Kidney (tissue), 14 donors: ENCODE data around the gene LURAP1L. TPM values are rescaled to one million over a fixed set of nuclear protein-coding genes. Genes with fewer than 3 reads are reported as not detected.

ENCODE experiments used
- DNase-seq, 5 donors: peaks; one replicate each; pipeline ENCODE4 v3.0.0-alpha.2; 2013 to 2020
- FAIRE-seq: peaks from 2 replicates; lab custom pipeline; 2012; peaks lifted over from hg19 to GRCh38; lab: Jason Lieb, UNC
- H3K27ac ChIP-seq, 2 donors: one replicate each; pipeline ENCODE4 v1.7.0; 2013; ENCODE audit warnings: low read depth in 2 of 2, low read length in 2 of 2, inconsistent platforms in 1 of 2
- H3K27me3 ChIP-seq: one replicate; pipeline ENCODE4 v1.7.1; 2013; ENCODE audit warnings: low read length, inconsistent platforms; ENCODE audit not compliant: control insufficient read depth, insufficient read depth
- H3K36me3 ChIP-seq, 3 donors: one replicate each; pipeline versions ENCODE4 v1.7.0 to v1.7.1; 2013; ENCODE audit warnings: low read length in 3 of 3, control low read depth in 1 of 3, inconsistent platforms in 1 of 3; ENCODE audit not compliant: insufficient read depth in 3 of 3, control insufficient read depth in 2 of 3
- H3K4me1 ChIP-seq, 3 donors: one replicate each; pipeline versions ENCODE4 v1.7.0 to v1.7.1; 2013; ENCODE audit warnings: low read length in 3 of 3, inconsistent platforms in 1 of 3, low read depth in 1 of 3; ENCODE audit not compliant: control insufficient read depth in 2 of 3, insufficient read depth in 2 of 3
- H3K4me3 ChIP-seq, 3 donors: one replicate each; pipeline versions ENCODE4 v1.7.0 to v1.8.1; 2013; ENCODE audit warnings: low read length in 3 of 3, control low read depth in 1 of 3, inconsistent platforms in 1 of 3
- H3K9ac ChIP-seq, 3 donors: one replicate each; pipeline versions ENCODE4 v1.7.0 to v1.7.1; 2013; ENCODE audit warnings: low read length in 3 of 3, control low read depth in 1 of 3, inconsistent platforms in 1 of 3
- H3K9me3 ChIP-seq, 3 donors: one replicate each; pipeline versions ENCODE4 v1.7.0 to v1.7.1; 2013; ENCODE audit warnings: low read length in 3 of 3, control low read depth in 1 of 3, inconsistent platforms in 1 of 3; ENCODE audit not compliant: control insufficient read depth in 2 of 3, insufficient read depth in 1 of 3
- intact Hi-C: fragments of 100-400 bp; cut with DNase I; formaldehyde crosslinking; loops from one replicate; pipeline ENCODE4 v1.11.1; 2022
- polyA plus RNA-seq: library from polyadenylated mRNA; stranded (reverse); fragments of 350-450 nt; fragmentation: Illumina TruSeq; extraction: RNeasy Lipid Tissue Mini Kit (QIAGEN cat#74804); gene quantifications from one replicate; pipeline ENCODE4 v1.2.3, GENCODE V29; 2014; ENCODE audit warnings: low read depth, low replicate concordance; ENCODE audit not compliant: insufficient read depth
- total RNA-seq: library from RNA; stranded (reverse); fragmentation: NEBNext Ultra II Directional; extraction: Animal tissue kit (Norgen Biotek cat#: 25700); gene quantifications from one replicate; pipeline ENCODE4 v1.2.1, GENCODE V29; 2021
- TF ChIP-seq, protein P1 (sequence below): IDR thresholded peaks from 3 replicates; pipeline ENCODE4 v1.5.1; 2012; ENCODE audit warnings: mild to moderate bottlenecking, moderate library complexity, borderline replicate concordance; ENCODE audit not compliant: insufficient read depth; ENCODE audit errors: extremely low read depth
- donor health status: control.
- donor health status: control.
- donor health status: control.
- donor health status: control.
- donor health status: control.
- donor health status: DM: yes; HTN: yes; CAD: no.
- donor health status: Normal renal cell carcinoma (clear cell type).

Gene LURAP1L
- total and polyA plus RNA-seq, 2 donors from 2014 or later, result 3.8 to 11.1 TPM

DNA sequence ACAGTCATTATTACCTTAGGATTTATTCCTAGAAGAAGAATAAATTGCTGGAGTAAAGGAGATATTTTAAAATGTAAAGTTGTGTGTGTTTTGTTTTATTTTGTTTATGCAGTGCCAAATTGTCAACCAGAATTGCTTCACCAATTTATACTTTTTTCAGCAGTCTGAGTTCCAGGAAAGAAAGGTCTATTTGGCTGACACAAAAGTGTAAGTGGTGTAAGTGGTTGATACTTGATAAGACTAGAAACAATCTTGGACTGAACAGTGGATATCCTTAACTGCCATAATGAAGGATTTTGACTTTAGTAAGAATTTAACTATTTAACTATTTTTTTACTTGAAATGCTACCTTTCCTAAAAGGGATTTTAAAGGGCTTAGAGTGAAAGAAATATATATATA is 43.9 kb upstream of the LURAP1L start:
- Histone ChIP-seq H3K27ac (no peak overlapping the region), H3K27me3 (no peaks in the 10 kb centered on the region), H3K4me3 (no peak overlapping the region), H3K9me3 (no peaks in the 10 kb centered on the region), H3K9ac (no peak overlapping the region), H3K4me1 (no peaks in the 10 kb centered on the region), H3K36me3 (no peaks in the 10 kb centered on the region)
- DNase-seq, result no peak
- TF ChIP-seq, protein P1, sequence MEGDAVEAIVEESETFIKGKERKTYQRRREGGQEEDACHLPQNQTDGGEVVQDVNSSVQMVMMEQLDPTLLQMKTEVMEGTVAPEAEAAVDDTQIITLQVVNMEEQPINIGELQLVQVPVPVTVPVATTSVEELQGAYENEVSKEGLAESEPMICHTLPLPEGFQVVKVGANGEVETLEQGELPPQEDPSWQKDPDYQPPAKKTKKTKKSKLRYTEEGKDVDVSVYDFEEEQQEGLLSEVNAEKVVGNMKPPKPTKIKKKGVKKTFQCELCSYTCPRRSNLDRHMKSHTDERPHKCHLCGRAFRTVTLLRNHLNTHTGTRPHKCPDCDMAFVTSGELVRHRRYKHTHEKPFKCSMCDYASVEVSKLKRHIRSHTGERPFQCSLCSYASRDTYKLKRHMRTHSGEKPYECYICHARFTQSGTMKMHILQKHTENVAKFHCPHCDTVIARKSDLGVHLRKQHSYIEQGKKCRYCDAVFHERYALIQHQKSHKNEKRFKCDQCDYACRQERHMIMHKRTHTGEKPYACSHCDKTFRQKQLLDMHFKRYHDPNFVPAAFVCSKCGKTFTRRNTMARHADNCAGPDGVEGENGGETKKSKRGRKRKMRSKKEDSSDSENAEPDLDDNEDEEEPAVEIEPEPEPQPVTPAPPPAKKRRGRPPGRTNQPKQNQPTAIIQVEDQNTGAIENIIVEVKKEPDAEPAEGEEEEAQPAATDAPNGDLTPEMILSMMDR, result no peak
- intact Hi-C loops, result no loop called here
- no peak for FAIRE-seq

GRCh38 chr9:12732971-12733370 is 41.8 kb upstream of the LURAP1L start:
- intact Hi-C loops, result no loop called here
- DNase-seq, result no peak
- Histone ChIP-seq H3K4me1 (no peaks in the 10 kb centered on the region), H3K9me3 (no peaks in the 10 kb centered on the region), H3K9ac (no peak overlapping the region), H3K27ac (no peak overlapping the region), H3K27me3 (no peaks in the 10 kb centered on the region), H3K4me3 (no peak overlapping the region), H3K36me3 (no peaks in the 10 kb centered on the region)
- TF ChIP-seq, protein P1, result no peak
- no peak for FAIRE-seq

GRCh38 chr9:12735665-12736064 is 39.2 kb upstream of the LURAP1L start:
- TF ChIP-seq, protein P1, result no peak
- DNase-seq (no peak), FAIRE-seq (no peak)
- Histone ChIP-seq H3K4me1 (no peaks in the 10 kb centered on the region), H3K9me3 (no peaks in the 10 kb centered on the region), H3K36me3 (no peaks in the 10 kb centered on the region), H3K9ac (no peak overlapping the region), H3K27me3 (no peaks in the 10 kb centered on the region), H3K4me3 (no peak overlapping the region), H3K27ac (no peak overlapping the region)
- intact Hi-C loops, result no loop called here

- Histone ChIP-seq H3K9me3 (no peaks in the 10 kb centered on the region), H3K27ac (no peak overlapping the region), H3K4me1 (no peaks in the 10 kb centered on the region), H3K9ac (no peak overlapping the region), H3K36me3 (no peaks in the 10 kb centered on the region), H3K27me3 (no peaks in the 10 kb centered on the region), H3K4me3 (no peak overlapping the region)
- DNase-seq (no peak), FAIRE-seq (no peak)
- intact Hi-C loops, result no loop called here
- TF ChIP-seq, protein P1, result no peak
Measured at GRCh38 chr9:12737871-12738270, 36.9 kb upstream of the LURAP1L start.
